ENCODE results near the gene ZBTB1.

ZBTB1 gene

GRCh38 chr14:64467566-64467965 lies 37.0 kb upstream of the ZBTB1 start:
- H3K27me3 ChIP-seq (ENCODE audit: control insufficient read depth, insufficient read depth, low read length): no peaks in the 10 kb centered on the region
- no peak overlapping the region for H3K4me3 ChIP-seq (ENCODE audit: low read length)
- no peak overlapping the region for H3K27ac ChIP-seq (ENCODE audit: low read length)
- no peak for DNase-seq (ENCODE audit: low read depth, low spot score)
- H3K4me1 ChIP-seq (ENCODE audit: control insufficient read depth, insufficient read depth, low read length): 0 out of 2 replicates have a peak, but pooled peaks cover 1% of the 10 kb centered on the region
- H3K36me3 ChIP-seq (ENCODE audit: control insufficient read depth, insufficient read depth, low read length): no peaks in the 10 kb centered on the region; the same call in 1 of the 2 replicates
- no peaks in the 10 kb centered on the region for H3K9me3 ChIP-seq (ENCODE audit: control insufficient read depth, insufficient read depth, low read length)

GRCh38 chr14:64468451-64468850 lies 36.1 kb upstream of the ZBTB1 start:
- H3K4me1 ChIP-seq (ENCODE audit: control insufficient read depth, insufficient read depth, low read length): 0 out of 2 replicates have a peak, but pooled peaks cover 1% of the 10 kb centered on the region

GRCh38 chr14:64474041-64474440 lies 30.5 kb upstream of the ZBTB1 start:
- H3K27ac ChIP-seq (ENCODE audit: low read length): no peak overlapping the region
- H3K36me3 ChIP-seq (ENCODE audit: control insufficient read depth, insufficient read depth, low read length): no peaks in the 10 kb centered on the region
- no CpG with 5 or more reads among the region's 2 CpGs for WGBS (ENCODE audit: insufficient coverage, insufficient read length)
- no peak overlapping the region for H3K4me3 ChIP-seq (ENCODE audit: low read length)
- no peaks in the 10 kb centered on the region for H3K9me3 ChIP-seq (ENCODE audit: control insufficient read depth, insufficient read depth, low read length)
- H3K4me1 ChIP-seq (ENCODE audit: control insufficient read depth, insufficient read depth, low read length): no peaks in the 10 kb centered on the region
- no peak for DNase-seq (ENCODE audit: low read depth, low spot score)
- no peaks in the 10 kb centered on the region for H3K27me3 ChIP-seq (ENCODE audit: control insufficient read depth, insufficient read depth, low read length)

More at GRCh38 chr14:64468451-64468850, 36.1 kb upstream of the ZBTB1 start:
- H3K4me3 ChIP-seq (ENCODE audit: low read length): no peak overlapping the region
- H3K9me3 ChIP-seq (ENCODE audit: control insufficient read depth, insufficient read depth, low read length): no peaks in the 10 kb centered on the region
- H3K27me3 ChIP-seq (ENCODE audit: control insufficient read depth, insufficient read depth, low read length): no peaks in the 10 kb centered on the region
- H3K36me3 ChIP-seq (ENCODE audit: control insufficient read depth, insufficient read depth, low read length): no peaks in the 10 kb centered on the region
- no peak overlapping the region for H3K27ac ChIP-seq (ENCODE audit: low read length)
- DNase-seq (ENCODE audit: low read depth, low spot score): no peak
- WGBS (ENCODE audit: insufficient coverage, insufficient read length): no CpG with 5 or more reads among the region's 3 CpGs

- Histone ChIP-seq H3K4me1 (ENCODE audit: control insufficient read depth, insufficient read depth, low read length) (no peaks in the 10 kb centered on the region), H3K36me3 (ENCODE audit: control insufficient read depth, insufficient read depth, low read length) (no peaks in the 10 kb centered on the region), H3K27me3 (ENCODE audit: control insufficient read depth, insufficient read depth, low read length) (no peaks in the 10 kb centered on the region), H3K27ac (ENCODE audit: low read length) (no peak overlapping the region), H3K4me3 (ENCODE audit: low read length) (no peak overlapping the region), H3K9me3 (ENCODE audit: control insufficient read depth, insufficient read depth, low read length) (no peaks in the 10 kb centered on the region)
- DNase-seq (ENCODE audit: low read depth, low spot score): no peak
- no CpG with 5 or more reads among the region's 4 CpGs for WGBS (ENCODE audit: insufficient coverage, insufficient read length)
Measured at GRCh38 chr14:64474698-64475097, 29.9 kb upstream of the ZBTB1 start.

GRCh38 chr14:64475585-64476273 lies 28.8 kb upstream of the ZBTB1 start:
- Histone ChIP-seq H3K4me3 (ENCODE audit: low read length) (no peak overlapping the region), H3K4me1 (ENCODE audit: control insufficient read depth, insufficient read depth, low read length) (no peaks in the 10 kb centered on the region), H3K36me3 (ENCODE audit: control insufficient read depth, insufficient read depth, low read length) (no peaks in the 10 kb centered on the region), H3K27me3 (ENCODE audit: control insufficient read depth, insufficient read depth, low read length) (no peaks in the 10 kb centered on the region), H3K27ac (ENCODE audit: low read length) (no peak overlapping the region), H3K9me3 (ENCODE audit: control insufficient read depth, insufficient read depth, low read length) (no peaks in the 10 kb centered on the region)
- no CpG with 5 or more reads among the region's 8 CpGs for WGBS (ENCODE audit: insufficient coverage, insufficient read length)
- no peak for DNase-seq (ENCODE audit: low read depth, low spot score)

GRCh38 chr14:64476438-64476837 lies 28.1 kb upstream of the ZBTB1 start:
- Histone ChIP-seq H3K27me3 (ENCODE audit: control insufficient read depth, insufficient read depth, low read length) (no peaks in the 10 kb centered on the region), H3K4me3 (ENCODE audit: low read length) (no peak overlapping the region), H3K27ac (ENCODE audit: low read length) (no peak overlapping the region), H3K36me3 (ENCODE audit: control insufficient read depth, insufficient read depth, low read length) (no peaks in the 10 kb centered on the region), H3K9me3 (ENCODE audit: control insufficient read depth, insufficient read depth, low read length) (no peaks in the 10 kb centered on the region), H3K4me1 (ENCODE audit: control insufficient read depth, insufficient read depth, low read length) (no peaks in the 10 kb centered on the region)
- DNase-seq (ENCODE audit: low read depth, low spot score): no peak
- no CpG with 5 or more reads among the region's 8 CpGs for WGBS (ENCODE audit: insufficient coverage, insufficient read length)

GRCh38 chr14:64478634-64479250 lies 25.8 kb upstream of the ZBTB1 start:
- Histone ChIP-seq H3K27ac (ENCODE audit: low read length) (no peak overlapping the region), H3K36me3 (ENCODE audit: control insufficient read depth, insufficient read depth, low read length) (no peaks in the 10 kb centered on the region), H3K4me1 (ENCODE audit: control insufficient read depth, insufficient read depth, low read length) (no peaks in the 10 kb centered on the region), H3K9me3 (ENCODE audit: control insufficient read depth, insufficient read depth, low read length) (no peaks in the 10 kb centered on the region), H3K27me3 (ENCODE audit: control insufficient read depth, insufficient read depth, low read length) (no peaks in the 10 kb centered on the region), H3K4me3 (ENCODE audit: low read length) (no peak overlapping the region)
- DNase-seq (ENCODE audit: low read depth, low spot score): no peak

- H3K4me3 ChIP-seq (ENCODE audit: low read length): no peak overlapping the region
- DNase-seq (ENCODE audit: low read depth, low spot score): no peak
- no peaks in the 10 kb centered on the region for H3K27me3 ChIP-seq (ENCODE audit: control insufficient read depth, insufficient read depth, low read length)
- peaks cover 9% of the 10 kb centered on the region; the same call in 1 of the 2 replicates for H3K36me3 ChIP-seq (ENCODE audit: control insufficient read depth, insufficient read depth, low read length)
- WGBS (ENCODE audit: insufficient coverage, insufficient read length): 100% methylated on average over 1 of the region's 5 CpGs
- no peaks in the 10 kb centered on the region for H3K4me1 ChIP-seq (ENCODE audit: control insufficient read depth, insufficient read depth, low read length)
- H3K27ac ChIP-seq (ENCODE audit: low read length): no peak overlapping the region
- no peaks in the 10 kb centered on the region for H3K9me3 ChIP-seq (ENCODE audit: control insufficient read depth, insufficient read depth, low read length)
Measured at GRCh38 chr14:64488590-64489099, 15.9 kb upstream of the ZBTB1 start.

- no peaks in the 10 kb centered on the region for H3K27me3 ChIP-seq (ENCODE audit: control insufficient read depth, insufficient read depth, low read length)
- H3K4me1 ChIP-seq (ENCODE audit: control insufficient read depth, insufficient read depth, low read length): no peaks in the 10 kb centered on the region
- no CpG with 5 or more reads among the region's 2 CpGs for WGBS (ENCODE audit: insufficient coverage, insufficient read length)
- no peak for DNase-seq (ENCODE audit: low read depth, low spot score)
- H3K9me3 ChIP-seq (ENCODE audit: control insufficient read depth, insufficient read depth, low read length): no peaks in the 10 kb centered on the region
- no peak overlapping the region for H3K27ac ChIP-seq (ENCODE audit: low read length)
- H3K36me3 ChIP-seq (ENCODE audit: control insufficient read depth, insufficient read depth, low read length): peaks cover 7% of the 10 kb centered on the region; the same call in 1 of the 2 replicates
- H3K4me3 ChIP-seq (ENCODE audit: low read length): no peak overlapping the region
Measured at GRCh38 chr14:64491637-64492036, 12.9 kb upstream of the ZBTB1 start.

- no CpG with 5 or more reads among the region's 3 CpGs for WGBS (ENCODE audit: insufficient coverage, insufficient read length)
- Histone ChIP-seq H3K36me3 (ENCODE audit: control insufficient read depth, insufficient read depth, low read length) (no peaks in the 10 kb centered on the region), H3K27ac (ENCODE audit: low read length) (no peak overlapping the region), H3K27me3 (ENCODE audit: control insufficient read depth, insufficient read depth, low read length) (no peaks in the 10 kb centered on the region), H3K4me3 (ENCODE audit: low read length) (no peak overlapping the region), H3K9me3 (ENCODE audit: control insufficient read depth, insufficient read depth, low read length) (no peaks in the 10 kb centered on the region), H3K4me1 (ENCODE audit: control insufficient read depth, insufficient read depth, low read length) (no peaks in the 10 kb centered on the region)
- no peak for DNase-seq (ENCODE audit: low read depth, low spot score)
Measured at GRCh38 chr14:64493455-64493854, 11.1 kb upstream of the ZBTB1 start.

GRCh38 chr14:64495252-64495651 lies 9.3 kb upstream of the ZBTB1 start:
- H3K4me1 ChIP-seq (ENCODE audit: control insufficient read depth, insufficient read depth, low read length): no peaks in the 10 kb centered on the region
- H3K27me3 ChIP-seq (ENCODE audit: control insufficient read depth, insufficient read depth, low read length): no peaks in the 10 kb centered on the region
- no peak overlapping the region for H3K4me3 ChIP-seq (ENCODE audit: low read length)
- no peak for DNase-seq (ENCODE audit: low read depth, low spot score)
- H3K36me3 ChIP-seq (ENCODE audit: control insufficient read depth, insufficient read depth, low read length): no peaks in the 10 kb centered on the region
- H3K27ac ChIP-seq (ENCODE audit: low read length): no peak overlapping the region
- no peaks in the 10 kb centered on the region for H3K9me3 ChIP-seq (ENCODE audit: control insufficient read depth, insufficient read depth, low read length)

Data from iPS DF 6.9 (cell line).